Measurements from ENCODE around the gene DOK6.

Gene DOK6

DNA sequence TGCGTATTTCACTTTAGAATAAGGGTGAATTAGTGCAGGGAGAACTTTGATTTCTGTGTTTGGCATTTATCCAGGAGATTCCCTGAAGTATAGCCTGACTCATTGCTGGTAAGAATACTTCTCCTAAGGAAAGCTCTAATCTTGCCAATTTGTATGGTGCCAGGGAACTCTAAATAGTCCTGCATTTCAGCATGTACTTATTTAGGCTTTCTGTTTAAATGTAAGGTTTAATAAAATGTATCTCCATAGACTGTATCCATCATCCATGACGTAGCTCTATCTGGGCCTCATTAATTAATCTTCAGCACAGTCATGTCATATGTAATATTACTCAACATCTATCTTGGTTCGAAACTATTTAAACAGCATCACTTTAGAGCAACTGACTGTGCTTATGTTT is 127.7 kb downstream of the DOK6 start:
- H3K4me3 ChIP-seq (replicated peaks; ENCODE audit: low read depth, low read length) = no peak overlapping the region
- TF ChIP-seq, protein P1, sequence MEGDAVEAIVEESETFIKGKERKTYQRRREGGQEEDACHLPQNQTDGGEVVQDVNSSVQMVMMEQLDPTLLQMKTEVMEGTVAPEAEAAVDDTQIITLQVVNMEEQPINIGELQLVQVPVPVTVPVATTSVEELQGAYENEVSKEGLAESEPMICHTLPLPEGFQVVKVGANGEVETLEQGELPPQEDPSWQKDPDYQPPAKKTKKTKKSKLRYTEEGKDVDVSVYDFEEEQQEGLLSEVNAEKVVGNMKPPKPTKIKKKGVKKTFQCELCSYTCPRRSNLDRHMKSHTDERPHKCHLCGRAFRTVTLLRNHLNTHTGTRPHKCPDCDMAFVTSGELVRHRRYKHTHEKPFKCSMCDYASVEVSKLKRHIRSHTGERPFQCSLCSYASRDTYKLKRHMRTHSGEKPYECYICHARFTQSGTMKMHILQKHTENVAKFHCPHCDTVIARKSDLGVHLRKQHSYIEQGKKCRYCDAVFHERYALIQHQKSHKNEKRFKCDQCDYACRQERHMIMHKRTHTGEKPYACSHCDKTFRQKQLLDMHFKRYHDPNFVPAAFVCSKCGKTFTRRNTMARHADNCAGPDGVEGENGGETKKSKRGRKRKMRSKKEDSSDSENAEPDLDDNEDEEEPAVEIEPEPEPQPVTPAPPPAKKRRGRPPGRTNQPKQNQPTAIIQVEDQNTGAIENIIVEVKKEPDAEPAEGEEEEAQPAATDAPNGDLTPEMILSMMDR (IDR thresholded peaks at IDR 0.05; ENCODE audit: low read depth, low read length, missing control alignments) = no peak
- no peak for DNase-seq (ENCODE audit: extremely low read depth, low read depth)

DNA sequence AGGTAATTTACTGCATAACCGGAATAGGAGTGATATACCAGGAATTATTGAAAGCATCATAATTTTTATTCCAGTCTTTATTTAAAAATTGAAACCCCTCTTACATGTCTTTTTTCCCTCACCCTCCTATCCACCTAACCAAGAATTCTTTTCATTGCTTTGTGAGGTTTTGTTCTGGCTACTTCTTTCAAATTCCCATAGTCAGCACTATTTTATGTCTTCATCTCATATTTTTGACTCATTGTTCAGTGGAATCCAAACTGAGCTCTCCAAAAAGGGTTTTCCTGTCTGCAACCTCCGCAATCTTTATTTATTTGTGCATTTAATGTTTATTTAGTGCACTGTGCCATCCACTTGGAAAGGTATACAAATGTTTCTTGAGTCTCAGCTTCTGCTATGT is 128.5 kb downstream of the DOK6 start:
- no peak for DNase-seq (ENCODE audit: extremely low read depth, low read depth)
- TF ChIP-seq, protein P1 (IDR thresholded peaks at IDR 0.05; ENCODE audit: low read depth, low read length, missing control alignments) = no peak
- no peak overlapping the region for H3K4me3 ChIP-seq (replicated peaks; ENCODE audit: low read depth, low read length)

DNA sequence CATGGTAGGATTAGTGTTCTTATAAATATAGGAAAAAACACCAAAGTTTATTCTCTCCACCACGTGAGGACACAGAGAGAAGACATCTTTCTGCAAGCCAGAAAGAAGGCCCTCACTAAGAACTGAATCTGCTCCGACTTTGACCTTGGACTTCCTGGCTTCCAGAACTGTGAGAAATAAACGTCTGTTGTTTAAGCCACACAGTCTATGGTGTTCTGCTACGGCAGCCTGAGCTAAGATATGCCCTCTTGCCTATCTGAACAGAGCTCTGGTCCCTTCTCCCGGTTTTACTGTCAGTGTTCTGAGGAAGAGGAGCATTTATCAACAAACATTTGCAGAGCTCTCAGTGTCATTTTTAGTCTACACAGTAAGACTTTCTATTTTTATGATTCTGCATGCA is 131.3 kb downstream of the DOK6 start:
- no peak for DNase-seq (ENCODE audit: extremely low read depth, low read depth)
- TF ChIP-seq, protein P1 (IDR thresholded peaks at IDR 0.05; ENCODE audit: low read depth, low read length, missing control alignments) = no peak
- H3K4me3 ChIP-seq (replicated peaks; ENCODE audit: low read depth, low read length) = no peak overlapping the region

DNA sequence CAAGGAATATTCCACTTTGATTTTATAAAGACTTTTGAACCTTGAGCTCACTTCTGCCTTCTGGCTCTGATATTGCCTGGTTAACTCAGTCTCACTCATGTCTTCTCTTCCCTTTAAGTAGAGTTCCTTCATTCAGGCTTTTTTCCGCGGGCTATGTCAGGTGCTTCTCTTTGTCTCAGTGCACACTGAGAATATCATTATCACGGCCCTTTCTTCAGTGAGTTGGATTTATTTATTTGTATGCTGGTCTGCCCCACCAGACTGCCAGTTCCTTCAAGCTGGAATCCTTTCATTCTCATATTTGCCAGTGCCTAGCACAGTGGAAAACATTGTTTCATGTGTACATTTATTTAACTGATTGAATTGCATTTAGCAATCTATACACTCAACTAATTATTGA is 136.5 kb downstream of the DOK6 start:
- no peak for DNase-seq (ENCODE audit: extremely low read depth, low read depth)
- TF ChIP-seq, protein P1 (IDR thresholded peaks at IDR 0.05; ENCODE audit: low read depth, low read length, missing control alignments) = no peak
- no peak overlapping the region for H3K4me3 ChIP-seq (replicated peaks; ENCODE audit: low read depth, low read length)

- no peak for DNase-seq (ENCODE audit: extremely low read depth, low read depth)
- TF ChIP-seq, protein P1 (IDR thresholded peaks at IDR 0.05; ENCODE audit: low read depth, low read length, missing control alignments) = no peak
- no peak overlapping the region for H3K4me3 ChIP-seq (replicated peaks; ENCODE audit: low read depth, low read length)
These were observed 138.2 kb downstream of the DOK6 start for GRCh38 chr18:69538849-69539248.

DNA sequence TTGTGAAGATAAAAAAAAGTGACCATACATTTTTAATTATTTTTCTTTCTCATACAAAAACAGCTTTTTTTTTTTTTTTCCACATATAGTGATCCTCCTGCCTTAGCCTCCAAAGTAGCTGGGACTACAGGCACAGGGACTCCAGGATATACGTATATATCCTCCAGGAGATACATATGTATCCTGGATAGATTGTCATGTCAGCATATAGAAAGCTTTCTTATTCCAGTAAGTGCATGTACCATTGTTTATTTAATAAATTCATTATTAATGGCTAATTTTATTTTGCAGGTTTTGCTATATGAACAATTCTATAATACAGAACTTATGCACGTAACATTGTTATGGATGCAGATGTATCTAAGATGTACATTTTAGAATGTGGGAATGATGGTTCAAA is 138.7 kb downstream of the DOK6 start:
- TF ChIP-seq, protein P1 (IDR thresholded peaks at IDR 0.05; ENCODE audit: low read depth, low read length, missing control alignments) = no peak
- no peak for DNase-seq (ENCODE audit: extremely low read depth, low read depth)
- H3K4me3 ChIP-seq (replicated peaks; ENCODE audit: low read depth, low read length) = no peak overlapping the region

GRCh38 chr18:69556228-69556627 is 155.5 kb downstream of the DOK6 start:
- TF ChIP-seq, protein P1 (IDR thresholded peaks at IDR 0.05; ENCODE audit: low read depth, low read length, missing control alignments) = no peak

More at GRCh38 chr18:69556228-69556627, 155.5 kb downstream of the DOK6 start:
- H3K4me3 ChIP-seq (replicated peaks; ENCODE audit: low read depth, low read length) = no peak overlapping the region
- no peak for DNase-seq (ENCODE audit: extremely low read depth, low read depth)

All from HFF-Myc (cell line).